Pancreas (tissue), 10 donors: ENCODE data around the gene PRR19. TPM values are rescaled to one million over a fixed set of nuclear protein-coding genes. Genes with fewer than 3 reads are reported as not detected.

Source experiments
- ATAC-seq, 4 donors: fragments of 200-7000 bp; cut with Tn5 transposase; one replicate each; pipeline versions ENCODE4 v1.8.0 to v1.9.1; 2020; ENCODE audit warnings: mild to moderate bottlenecking in 4 of 4, moderate library complexity in 4 of 4
- DNase-seq, 6 donors: peaks; one replicate each; pipeline ENCODE4 v3.0.0-alpha.2; 2020
- FAIRE-seq: peaks from 2 replicates; lab custom pipeline; 2012; peaks lifted over from hg19 to GRCh38; lab: Jason Lieb, UNC
- H3K27ac ChIP-seq, 4 donors: fragments of 200-600 bp; sonication (generic); 1 replicate in 3 of 4; 2 replicates in 1 of 4; pipeline versions ENCODE4 v1.5.0 to v1.8.0; 2020
- H3K27me3 ChIP-seq, 4 donors: fragments of 200-600 bp; one replicate each; pipeline ENCODE4 v1.8.0; 2021
- H3K36me3 ChIP-seq, 3 donors: fragments of 200-600 bp; sonication (generic) in 1 of 3; one replicate each; pipeline versions ENCODE4 v1.5.0 to v1.8.0; 2020 to 2021
- H3K4me1 ChIP-seq, 3 donors: fragments of 200-600 bp; one replicate each; pipeline ENCODE4 v1.8.0; 2021
- H3K4me3 ChIP-seq, 4 donors: fragments of 200-600 bp; sonication (generic) in 2 of 4; one replicate each; pipeline versions ENCODE4 v1.5.0 to v1.8.0; 2020 to 2021
- H3K9me3 ChIP-seq, 4 donors: fragments of 200-600 bp; one replicate each; pipeline ENCODE4 v1.8.0; 2021
- CTCF ChIP-seq, 4 donors: fragments of 200-600 bp; sonication (generic) in 3 of 4; IDR thresholded peaks; one replicate each; pipeline versions ENCODE4 v1.5.0 to v1.8.0; 2021; ENCODE audit warnings: antibody characterized with exemption in 4 of 4
- WGBS, 2 donors: extraction: QIAGEN DNeasy Blood & Tissue Kit; methylation state at CpG; one replicate each; pipeline ENCODE4 v1.1.7; 2013; 5-methylcytosine and 5-hydroxymethylcytosine counted together
- intact Hi-C, 3 donors: fragments of 100-400 bp; cut with DNase I; formaldehyde crosslinking; loops; one replicate each; pipeline versions ENCODE4 v1.11.1 to v1.14.2; 2022
- polyA plus RNA-seq, 2 donors: library from polyadenylated mRNA; stranded (reverse); fragments of 200-250 nt; gene quantifications; one replicate each; pipeline ENCODE4 v1.2.3, GENCODE V29; 2013
- total RNA-seq, 6 donors: library from RNA; stranded (reverse); fragmentation: NEBNext Ultra II Directional in 4 of 6; extraction: Animal tissue kit (Norgen Biotek cat#: 25700) in 4 of 6; gene quantifications; one replicate each; pipeline versions ENCODE4 v1.2.1 to v1.2.4, GENCODE V29; 2021 to 2023
- donor health status: healthy with polysubstance abuse.
- donor health status: DM: no; HTN: no; CAD: no; lungs with moderate emphysema.
- donor health status: DM: no; HTN: no; CAD: no.
- donor health status: control.
- donor health status: control.
- donor health status: Bipolar disorder and iron deficiency.
- donor health status: DM: yes; HTN: yes; CAD: no.
- donor health status: DM: no; HTN: no; CAD: no.
- donor health status: DM: no; HTN: no; CAD: no.
- donor health status: DM: yes; HTN: yes; CAD: no.

The PRR19 gene
- total and polyA plus RNA-seq, 8 donors: 0.12 to 0.99 (median 0.37) TPM

DNA sequence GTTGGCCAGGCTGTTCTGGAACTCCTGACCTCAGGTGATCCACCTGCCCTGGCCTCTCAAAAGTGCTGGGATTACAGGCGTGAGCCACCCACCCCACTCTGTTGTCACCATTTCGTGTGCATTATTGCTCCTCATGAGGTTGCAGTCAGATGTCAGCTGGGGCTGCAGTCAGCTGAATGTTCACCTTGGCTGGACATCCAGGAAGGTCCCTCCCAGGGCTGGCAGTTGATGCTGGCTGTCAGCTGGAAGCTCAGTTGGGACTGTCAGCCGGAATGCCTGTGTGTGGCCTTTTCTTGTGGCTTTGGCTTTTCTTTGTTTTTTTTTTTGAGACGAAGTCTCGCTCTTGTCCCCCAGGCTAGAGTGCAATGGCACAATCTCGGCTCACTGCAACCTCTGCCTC is 30.1 kb downstream of the PRR19 start:
- Histone ChIP-seq H3K4me1 (no peaks in the 10 kb centered on the region), H3K4me3 (no peak overlapping the region), H3K9me3 (no peaks in the 10 kb centered on the region), H3K36me3 (no peaks in the 10 kb centered on the region), H3K27ac (no peak overlapping the region), H3K27me3 (no peaks in the 10 kb centered on the region)
- intact Hi-C loops: no loop called here
- DNase-seq (no peak), FAIRE-seq (no peak), ATAC-seq (no peak)
- WGBS, 2 donors: 91 to 95% methylated on average over 6 of the region's 6 CpGs
- no peak for TF ChIP-seq CTCF (IDR thresholded peaks at IDR 0.05)

DNA sequence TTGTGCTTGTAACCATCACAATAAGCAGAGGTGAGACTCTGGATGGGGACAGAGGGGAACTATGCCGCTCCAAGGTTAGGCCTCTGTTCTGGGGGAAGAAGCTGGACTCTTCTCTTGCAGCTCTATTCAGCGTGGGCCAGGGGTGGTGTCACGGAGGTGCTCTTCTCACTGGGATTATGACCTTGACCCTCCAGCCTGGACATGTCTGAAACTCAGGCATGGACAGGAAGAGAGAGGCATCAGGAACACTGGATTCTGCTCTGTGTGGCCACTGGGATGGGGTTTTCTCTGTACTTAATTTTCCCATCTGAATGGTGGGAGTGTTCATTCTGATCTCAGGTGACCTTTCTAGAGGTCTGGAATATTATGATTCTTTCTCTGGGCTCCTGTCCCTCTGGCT is 31.1 kb downstream of the PRR19 start:
- Histone ChIP-seq H3K36me3 (no peaks in the 10 kb centered on the region), H3K27me3 (no peaks in the 10 kb centered on the region), H3K9me3 (no peaks in the 10 kb centered on the region), H3K4me1 (no peaks in the 10 kb centered on the region), H3K4me3 (no peak overlapping the region), H3K27ac (no peak overlapping the region)
- ATAC-seq: no peak
- intact Hi-C loops: no loop called here
- DNase-seq: no peak
- 85 to 86% methylated on average over 3 of the region's 3 CpGs for WGBS, 2 donors
- TF ChIP-seq CTCF (IDR thresholded peaks at IDR 0.05): no peak
- no peak for FAIRE-seq

DNA sequence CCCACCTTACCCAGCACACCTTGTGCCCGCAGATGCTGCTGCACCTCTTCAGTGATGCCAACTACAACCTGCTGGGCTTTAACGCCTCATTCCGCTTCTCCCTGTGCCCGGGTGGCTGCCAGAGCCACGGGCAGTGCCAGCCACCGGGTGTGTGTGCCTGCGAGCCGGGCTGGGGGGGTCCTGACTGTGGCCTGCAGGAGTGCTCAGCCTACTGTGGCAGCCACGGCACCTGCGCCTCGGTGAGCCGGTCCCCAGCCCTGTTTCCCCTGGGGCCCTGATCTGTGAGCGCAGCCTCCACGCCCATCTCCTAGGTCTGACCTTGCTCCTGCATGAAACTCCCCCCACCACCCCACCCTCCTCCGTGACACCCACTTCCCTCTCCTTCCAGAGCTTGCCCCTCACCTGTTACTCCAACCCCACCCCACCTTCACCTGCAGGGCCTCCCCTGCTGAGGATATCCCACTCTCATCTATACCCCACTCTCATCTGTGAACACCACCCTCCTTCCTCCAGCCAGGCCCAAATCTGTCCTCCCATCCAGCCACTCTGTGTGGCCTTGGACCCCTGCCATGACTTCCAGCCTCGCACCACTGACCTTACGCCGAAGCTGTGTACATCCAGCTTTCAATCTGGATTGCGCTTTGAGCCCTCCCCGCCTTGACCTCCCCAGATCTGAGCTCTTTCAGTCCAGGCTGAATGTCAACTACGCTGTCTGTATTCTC is 32.2 kb downstream of the PRR19 start:
- Histone ChIP-seq H3K27me3 (no peaks in the 10 kb centered on the region), H3K9me3 (no peaks in the 10 kb centered on the region), H3K4me3 (no peak overlapping the region), H3K27ac (no peak overlapping the region), H3K36me3 (no peaks in the 10 kb centered on the region), H3K4me1 (no peaks in the 10 kb centered on the region)
- intact Hi-C loops: no loop called here
- TF ChIP-seq CTCF (IDR thresholded peaks at IDR 0.05): no peak
- no peak for DNase-seq
- WGBS, 2 donors: 86 to 91% methylated on average over 20 to 21 of the region's 21 CpGs
- FAIRE-seq: no peak
- ATAC-seq: no peak

GRCh38 chr19:42334697-42335373 is 32.9 kb downstream of the PRR19 start:
- no peaks in the 10 kb centered on the region for H3K36me3 ChIP-seq
- no peak for DNase-seq
- no peak for TF ChIP-seq CTCF (IDR thresholded peaks at IDR 0.05)

More at GRCh38 chr19:42334697-42335373, 32.9 kb downstream of the PRR19 start:
- intact Hi-C loops: no loop called here
- FAIRE-seq (no peak), ATAC-seq (no peak)
- Histone ChIP-seq H3K4me1 (no peaks in the 10 kb centered on the region), H3K27ac (no peak overlapping the region), H3K27me3 (no peaks in the 10 kb centered on the region), H3K9me3 (no peaks in the 10 kb centered on the region), H3K4me3 (no peak overlapping the region)
- 84 to 88% methylated on average over 13 of the region's 13 CpGs for WGBS, 2 donors
